IPS-NIHi7 (cell line): ENCODE measurements around the gene PCCB.
"Not testable (repeated sequence)": the region's sequence is repeated elsewhere in the genome, so short reads cannot be mapped to it uniquely, and the experiment has no call there.

Experiments
- DNase-seq: peaks from one replicate; pipeline ENCODE4 v3.0.0; 2012; ENCODE audit warnings: mixed read lengths; ENCODE audit errors: extremely low spot score

Gene PCCB

GRCh38 chr3:136250059-136250902 is at the start of gene PCCB:
Gene PCCB, plus strand, starts transcription at chr3:136250340. Its CDS starts 36 bp downstream, at chr3:136250376.
- peak; percentile 98 for DNase-seq

GRCh38 chr3:136207489-136208115 is 42.5 kb upstream of the PCCB start:
- DNase-seq = no peak

GRCh38 chr3:136209921-136210320 is 40.2 kb upstream of the PCCB start:
- no peak for DNase-seq

- DNase-seq = no peak
These were observed 38.6 kb upstream of the PCCB start for GRCh38 chr3:136211547-136211946.

GRCh38 chr3:136222746-136223145 is 27.4 kb upstream of the PCCB start:
- not testable (repeated sequence) for DNase-seq

GRCh38 chr3:136232413-136232812 is 17.7 kb upstream of the PCCB start:
- no peak for DNase-seq

GRCh38 chr3:136235545-136235944 is 14.6 kb upstream of the PCCB start:
- DNase-seq = no peak

- no peak for DNase-seq
These were observed 14.0 kb upstream of the PCCB start for GRCh38 chr3:136236109-136236508.

- DNase-seq = no peak
These were observed 13.0 kb upstream of the PCCB start for GRCh38 chr3:136237103-136237502.

- no peak for DNase-seq
These were observed 12.0 kb upstream of the PCCB start for GRCh38 chr3:136237961-136238649.

- DNase-seq = no peak
These were observed 11.0 kb upstream of the PCCB start for GRCh38 chr3:136239094-136239493.

- DNase-seq = no peak
These were observed 4.4 kb upstream of the PCCB start for GRCh38 chr3:136245691-136246090.

- no peak for DNase-seq
These were observed 2.7 kb upstream of the PCCB start for GRCh38 chr3:136247436-136247835.

GRCh38 chr3:136247855-136248590 is 2.1 kb upstream of the PCCB start:
- no peak for DNase-seq

GRCh38 chr3:136249091-136249490 is 1.0 kb upstream of the PCCB start:
- no peak for DNase-seq

GRCh38 chr3:136249593-136249992 is 547 bp upstream of the PCCB start:
- no peak for DNase-seq

GRCh38 chr3:136250903-136251460 is 842 bp downstream of the PCCB start:
- DNase-seq = no peak

- no peak for DNase-seq
These were observed 1.4 kb downstream of the PCCB start for GRCh38 chr3:136251511-136251910.

- DNase-seq = no peak
These were observed 5.7 kb downstream of the PCCB start for GRCh38 chr3:136255672-136256406.

- no peak for DNase-seq
These were observed 8.1 kb downstream of the PCCB start for GRCh38 chr3:136258199-136258598.

GRCh38 chr3:136261826-136262225 is 11.7 kb downstream of the PCCB start:
- no peak for DNase-seq
